ENCODE data around the gene FAM89B. TPM values are rescaled to one million over a fixed set of nuclear protein-coding genes. Genes with fewer than 3 reads are reported as not detected.

Gene FAM89B
- total RNA-seq, 1 donor, result 55.5 TPM

Small RNAs within 50 kb of the gene (small RNA-seq; reads per million reads assigned to genes)
- not detected for gene AP001362.1

Other genes starting within 250 kb of the FAM89B start
- 65.2 TPM for gene DPF2, start 238.7 kb upstream of the FAM89B start, total RNA-seq
- 4.8 TPM for gene TIGD3, start 217.8 kb upstream of the FAM89B start, total RNA-seq
- 7.0 TPM for gene SLC25A45, start 189.9 kb upstream of the FAM89B start, total RNA-seq
- gene FRMD8, start 185.9 kb upstream of the FAM89B start, total RNA-seq, result 77.6 TPM
- 102 TPM for gene NEAT1, start 149.7 kb upstream of the FAM89B start, total RNA-seq
- 2,681 TPM for gene MALAT1, start 73.5 kb upstream of the FAM89B start, total RNA-seq
- gene SCYL1, start 47.5 kb upstream of the FAM89B start, total RNA-seq, result 107 TPM
- gene LTBP3, start 14.2 kb upstream of the FAM89B start, total RNA-seq, result 89.1 TPM
- 48.7 TPM for gene ZNRD2, start 2.1 kb upstream of the FAM89B start, total RNA-seq
- gene EHBP1L1, start 3.5 kb downstream of the FAM89B start, total RNA-seq, result 101 TPM
- gene KCNK7, start 23.3 kb downstream of the FAM89B start, total RNA-seq, result 1.3 TPM
- 98.6 TPM for gene MAP3K11, start 41.7 kb downstream of the FAM89B start, total RNA-seq
- 32.6 TPM for gene PCNX3, start 43.2 kb downstream of the FAM89B start, total RNA-seq
- gene SIPA1, start 65.6 kb downstream of the FAM89B start, total RNA-seq, result 154 TPM
- gene RELA, start 90.4 kb downstream of the FAM89B start, total RNA-seq, result 107 TPM
- 75.7 TPM for gene KAT5, start 139.7 kb downstream of the FAM89B start, total RNA-seq
- 77.8 TPM for gene RNASEH2C, start 148.3 kb downstream of the FAM89B start, total RNA-seq
- 16.2 TPM for gene AP5B1, start 208.4 kb downstream of the FAM89B start, total RNA-seq
- gene OVOL1, start 214.5 kb downstream of the FAM89B start, total RNA-seq, result 0.27 TPM